Glutamatergic neuron (in vitro differentiated cells): ENCODE measurements around the gene FBXO31. TPM values are rescaled to one million over a fixed set of nuclear protein-coding genes. Genes with fewer than 3 reads are reported as not detected.
"Not testable (repeated sequence)": the region's sequence is repeated elsewhere in the genome, so short reads cannot be mapped to it uniquely, and the experiment has no call there.

ENCODE experiments used
- DNase-seq: peaks from one replicate; pipeline ENCODE4 v3.0.0; 2022
- H3K27ac Mint-ChIP-seq: one replicate; pipeline ENCODE4 v1.8.0; 2020; ENCODE audit warnings: mild to moderate bottlenecking, mixed read lengths, inconsistent platforms; ENCODE audit not compliant: unreplicated experiment
- H3K27me3 Mint-ChIP-seq: one replicate; pipeline ENCODE4 v1.8.0; 2020; ENCODE audit warnings: mild to moderate bottlenecking, moderate library complexity, mixed read lengths, inconsistent platforms; ENCODE audit not compliant: unreplicated experiment
- H3K36me3 Mint-ChIP-seq: one replicate; pipeline ENCODE4 v1.8.0; 2020; ENCODE audit warnings: mild to moderate bottlenecking, mixed read lengths, inconsistent platforms; ENCODE audit not compliant: unreplicated experiment
- H3K4me1 Mint-ChIP-seq: one replicate; pipeline ENCODE4 v1.8.0; 2020; ENCODE audit warnings: mild to moderate bottlenecking, low read depth, mixed read lengths, inconsistent platforms; ENCODE audit not compliant: unreplicated experiment
- H3K4me3 Mint-ChIP-seq: one replicate; pipeline ENCODE4 v1.8.0; 2020; ENCODE audit warnings: mild to moderate bottlenecking, mixed read lengths, inconsistent platforms; ENCODE audit not compliant: unreplicated experiment
- H3K9me3 Mint-ChIP-seq: one replicate; pipeline ENCODE4 v1.8.0; 2020; ENCODE audit warnings: mild to moderate bottlenecking, moderate library complexity, mixed read lengths, inconsistent platforms; ENCODE audit not compliant: unreplicated experiment
- CTCF ChIP-seq: fragments of 200-600 bp; sonication (generic); IDR thresholded peaks from one replicate; pipeline ENCODE4 v1.5.0; 2021; ENCODE audit not compliant: partially characterized antibody, unreplicated experiment
- total RNA-seq: library from RNA; stranded (reverse); fragmentation: NEBNext Ultra II Directional; extraction: Animal tissue kit (Norgen Biotek cat#: 25700); gene quantifications from one replicate; pipeline ENCODE4 v1.2.1, GENCODE V29; 2021; ENCODE audit not compliant: unreplicated experiment

FBXO31 gene
- total RNA-seq, 1 donor from 2014 or later, result 66.7 TPM

- Mint-ChIP-seq H3K36me3 (no peaks in the 10 kb centered on the region), H3K4me3 (peak overlapping the region; percentile 79), H3K27ac (peak overlapping the region; percentile 91), H3K4me1 (peaks cover 42% of the 10 kb centered on the region), H3K9me3 (peaks cover 20% of the 10 kb centered on the region), H3K27me3 (peaks cover 18% of the 10 kb centered on the region)
- no peak for TF ChIP-seq CTCF
- peak; percentile 73 for DNase-seq
Observed at GRCh38 chr16:87384162-87384874, 742 bp upstream of the FBXO31 start.

DNA sequence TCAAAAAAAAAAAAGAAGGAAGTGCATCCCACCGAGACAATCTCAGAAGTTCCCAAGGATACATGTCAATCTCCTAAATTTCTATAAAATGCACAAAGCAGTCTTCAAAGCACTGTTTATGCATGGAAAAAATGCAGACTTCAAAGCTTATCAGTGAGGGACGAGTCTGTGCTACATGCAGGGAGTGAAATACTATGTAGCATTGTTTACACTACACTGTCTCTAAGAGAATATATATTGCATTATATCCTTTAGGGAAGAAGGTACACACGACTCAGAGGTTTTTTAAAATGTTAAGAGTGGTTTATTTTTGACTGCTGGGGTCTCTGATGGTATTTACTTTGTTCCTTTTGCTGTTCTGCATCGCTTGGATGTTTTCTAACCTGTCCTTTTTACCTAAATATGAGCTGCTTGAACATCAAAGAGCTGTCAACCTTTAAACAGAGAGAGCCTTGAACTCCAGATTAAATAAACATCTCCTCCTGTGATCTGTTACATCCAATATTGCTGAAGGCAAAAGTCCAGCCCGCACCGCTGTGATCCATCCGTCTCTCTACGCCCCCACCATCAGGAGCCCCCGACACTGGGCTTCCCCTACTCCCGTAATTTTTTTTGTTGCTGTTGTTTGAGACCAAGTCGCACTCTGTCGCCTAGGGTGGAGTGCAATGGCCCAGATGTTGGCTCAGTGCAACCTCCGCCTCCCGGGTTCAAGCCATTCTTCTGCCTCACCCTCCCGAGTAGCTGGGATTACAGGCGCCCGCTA lies 1.4 kb downstream of the FBXO31 start:
- peaks cover 15% of the 10 kb centered on the region for H3K9me3 Mint-ChIP-seq
- no peak for DNase-seq
- H3K4me1 Mint-ChIP-seq, result peaks cover 29% of the 10 kb centered on the region
- peak overlapping the region; percentile 69 for H3K27ac Mint-ChIP-seq
- TF ChIP-seq CTCF, result no peak
- H3K4me3 Mint-ChIP-seq, result peak overlapping the region; percentile 87
- H3K27me3 Mint-ChIP-seq, result peaks cover 7% of the 10 kb centered on the region
- no peaks in the 10 kb centered on the region for H3K36me3 Mint-ChIP-seq

- Mint-ChIP-seq H3K27ac (peak overlapping the region; percentile 83), H3K4me3 (peak overlapping the region; percentile 87), H3K27me3 (peaks cover 7% of the 10 kb centered on the region), H3K36me3 (no peaks in the 10 kb centered on the region), H3K4me1 (peaks cover 22% of the 10 kb centered on the region), H3K9me3 (peaks cover 13% of the 10 kb centered on the region)
- DNase-seq, result no peak
- no peak for TF ChIP-seq CTCF
Observed at GRCh38 chr16:87380881-87381280, 2.7 kb downstream of the FBXO31 start.

DNA sequence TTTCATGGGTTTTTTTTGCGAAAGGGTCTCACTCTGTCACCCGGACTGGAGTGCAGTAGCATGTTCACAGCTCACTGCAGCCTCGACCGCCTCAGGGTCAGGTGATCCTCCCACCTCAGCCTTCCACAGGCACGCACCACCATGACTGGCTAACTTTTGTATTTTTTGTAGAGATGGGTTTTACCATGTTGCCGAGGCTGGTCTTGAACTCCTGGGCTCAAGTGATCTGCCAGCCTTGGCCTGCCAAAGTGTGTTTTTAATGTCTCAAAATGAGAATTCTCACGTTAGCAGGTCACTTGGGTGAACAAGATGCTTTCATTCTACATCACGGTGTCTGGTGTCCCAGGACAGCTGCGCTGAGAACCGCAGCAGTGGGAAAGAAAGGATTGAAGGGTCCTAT lies 3.2 kb downstream of the FBXO31 start:
- H3K27ac Mint-ChIP-seq, result no peak overlapping the region

GRCh38 chr16:87379312-87379752 lies 4.2 kb downstream of the FBXO31 start:
- not testable (repeated sequence) for H3K27ac Mint-ChIP-seq, DNase-seq, H3K27me3 Mint-ChIP-seq, H3K4me3 Mint-ChIP-seq, H3K36me3 Mint-ChIP-seq, H3K9me3 Mint-ChIP-seq
- peaks cover 20% of the 10 kb centered on the region for H3K4me1 Mint-ChIP-seq

More for the DNA sequence above, 3.2 kb downstream of the FBXO31 start:
- H3K4me1 Mint-ChIP-seq, result peaks cover 20% of the 10 kb centered on the region
- no peaks in the 10 kb centered on the region for H3K36me3 Mint-ChIP-seq
- H3K4me3 Mint-ChIP-seq, result no peak overlapping the region
- no peak for TF ChIP-seq CTCF
- no peak for DNase-seq
- peaks cover 7% of the 10 kb centered on the region for H3K27me3 Mint-ChIP-seq
- peaks cover 13% of the 10 kb centered on the region for H3K9me3 Mint-ChIP-seq
